OCI-LY7 (cell line): Measurements from ENCODE around the gene TNS3.

Source experiments
- CTCF ChIP-seq: fragments of 200-600 bp; sonication (generic); conservative IDR thresholded peaks from 2 replicates; pipeline ENCODE4 v1.5.1; 2014; ENCODE audit warnings: mild to moderate bottlenecking, antibody characterized with exemption, low read length, moderate library complexity, mixed read lengths
- EZH2phosphoT487 ChIP-seq: fragments of 200-600 bp; sonication (generic); IDR thresholded peaks from 2 replicates; pipeline ENCODE4 v1.6.1; 2018; ENCODE audit warnings: low read depth, borderline replicate concordance, mild to moderate bottlenecking, mixed run types, antibody characterized with exemption, low read length, moderate library complexity, mixed read lengths

- no peak for TF ChIP-seq CTCF
- TF ChIP-seq EZH2phosphoT487, result no peak
Measured at GRCh38 chr7:47439181-47439667, 142.7 kb downstream of the TNS3 start.
